ENCODE results near the gene MACROD2. TPM values are rescaled to one million over a fixed set of nuclear protein-coding genes. Genes with fewer than 3 reads are reported as not detected.

The MACROD2 gene
- total RNA-seq, 3 donors from 2014 or later = 3.2 to 7.6 (median 6.4) TPM

GRCh38 chr20:15496501-15497039, 1501.3 kb downstream of the MACROD2 start:
- no peak for TF ChIP-seq CTCF (IDR thresholded peaks at IDR 0.05)
- ATAC-seq = no peak
- H3K4me3 ChIP-seq = no peak overlapping the region

GRCh38 chr20:15498926-15499325, 1503.6 kb downstream of the MACROD2 start:
- intact Hi-C loops (cut with DNase I, micrococcal nuclease) = no loop called here
- no peaks in the 10 kb centered on the region for H3K36me3 ChIP-seq (ENCODE audit: low read depth)
- DNase-seq (no peak), ATAC-seq (no peak)
- H3K4me3 ChIP-seq = no peak overlapping the region
- H3K9me3 ChIP-seq = no peaks in the 10 kb centered on the region
- no peak for TF ChIP-seq CTCF (IDR thresholded peaks at IDR 0.05)
- H3K4me1 ChIP-seq (ENCODE audit: low read depth) = no peaks in the 10 kb centered on the region

More at GRCh38 chr20:15496501-15497039, 1501.3 kb downstream of the MACROD2 start:
- Histone ChIP-seq H3K36me3 (ENCODE audit: low read depth) (no peaks in the 10 kb centered on the region), H3K9me3 (no peaks in the 10 kb centered on the region), H3K4me1 (ENCODE audit: low read depth) (no peaks in the 10 kb centered on the region)
- intact Hi-C loops (cut with DNase I, micrococcal nuclease) = no loop called here
- DNase-seq = no peak

GRCh38 chr20:15506311-15506710, 1511.0 kb downstream of the MACROD2 start:
- no peak for TF ChIP-seq CTCF (IDR thresholded peaks at IDR 0.05)
- H3K4me3 ChIP-seq = no peak overlapping the region
- no peak for DNase-seq
- no peaks in the 10 kb centered on the region for H3K4me1 ChIP-seq (ENCODE audit: low read depth)
- ATAC-seq = no peak
- intact Hi-C loops (cut with DNase I, micrococcal nuclease) = no loop called here
- no peaks in the 10 kb centered on the region for H3K36me3 ChIP-seq (ENCODE audit: low read depth)
- no peaks in the 10 kb centered on the region for H3K9me3 ChIP-seq

GRCh38 chr20:15507151-15507550, 1511.8 kb downstream of the MACROD2 start:
- intact Hi-C loops (cut with DNase I, micrococcal nuclease) = no loop called here
- H3K36me3 ChIP-seq (ENCODE audit: low read depth) = no peaks in the 10 kb centered on the region
- no peak for TF ChIP-seq CTCF (IDR thresholded peaks at IDR 0.05)
- no peak overlapping the region for H3K4me3 ChIP-seq
- H3K4me1 ChIP-seq (ENCODE audit: low read depth) = no peaks in the 10 kb centered on the region
- DNase-seq (no peak), ATAC-seq (no peak)
- H3K9me3 ChIP-seq = no peaks in the 10 kb centered on the region

GRCh38 chr20:15511551-15511950, 1516.2 kb downstream of the MACROD2 start:
- TF ChIP-seq CTCF (IDR thresholded peaks at IDR 0.05) = no peak
- no peak overlapping the region for H3K4me3 ChIP-seq
- ATAC-seq (no peak), DNase-seq (no peak)
- H3K4me1 ChIP-seq (ENCODE audit: low read depth) = no peaks in the 10 kb centered on the region
- intact Hi-C loops (cut with DNase I, micrococcal nuclease) = no loop called here
- no peaks in the 10 kb centered on the region for H3K9me3 ChIP-seq
- no peaks in the 10 kb centered on the region for H3K36me3 ChIP-seq (ENCODE audit: low read depth)

- H3K4me3 ChIP-seq = no peak overlapping the region
- H3K9me3 ChIP-seq = no peaks in the 10 kb centered on the region
- TF ChIP-seq CTCF (IDR thresholded peaks at IDR 0.05) = no peak
- H3K36me3 ChIP-seq (ENCODE audit: low read depth) = no peaks in the 10 kb centered on the region
- intact Hi-C loops (cut with DNase I, micrococcal nuclease) = no loop called here
- no peaks in the 10 kb centered on the region for H3K4me1 ChIP-seq (ENCODE audit: low read depth)
- ATAC-seq (no peak), DNase-seq (no peak)
These were observed 1517.6 kb downstream of the MACROD2 start for GRCh38 chr20:15512916-15513315.
